Right kidney (tissue), 1 donor: ENCODE data around the gene RPL37.
A peak's percentile ranks its signal among the peaks of the same experiment; 100 is the strongest.
"Not testable (repeated sequence)": the region's sequence is repeated elsewhere in the genome, so short reads cannot be mapped to it uniquely, and the experiment has no call there.

Source experiments
- DNase-seq: peaks from one replicate; pipeline ENCODE4 v3.0.0-alpha.2; 2016

The RPL37 gene

GRCh38 chr5:40798012-40798800 lies 36.8 kb downstream of the RPL37 start, which contains the start of gene PRKAA1:
Gene PRKAA1, minus strand, starts transcription at chr5:40798374. Its CDS starts 185 bp downstream, at chr5:40798189.
- DNase-seq: peak; percentile 94

- DNase-seq: peak; percentile 80
Observed at GRCh38 chr5:40797273-40798011, 37.6 kb downstream of the RPL37 start.

- no peak for DNase-seq
Observed at GRCh38 chr5:40796487-40796889, 38.5 kb downstream of the RPL37 start.

GRCh38 chr5:40794877-40795276 lies 40.1 kb downstream of the RPL37 start:
- not testable (repeated sequence) for DNase-seq

- DNase-seq: not testable (repeated sequence)
Observed at GRCh38 chr5:40794340-40794739, 40.7 kb downstream of the RPL37 start.

- not testable (repeated sequence) for DNase-seq
Observed at GRCh38 chr5:40792691-40793090, 42.3 kb downstream of the RPL37 start.

GRCh38 chr5:40791715-40792139 lies 43.3 kb downstream of the RPL37 start:
- DNase-seq: no peak

GRCh38 chr5:40790947-40791593 lies 44.0 kb downstream of the RPL37 start:
- no peak for DNase-seq

GRCh38 chr5:40788941-40789340 lies 46.1 kb downstream of the RPL37 start:
- DNase-seq: not testable (repeated sequence)

- no peak for DNase-seq
Observed at GRCh38 chr5:40787986-40788385, 47.0 kb downstream of the RPL37 start.

- not testable (repeated sequence) for DNase-seq
Observed at GRCh38 chr5:40786664-40787063, 48.4 kb downstream of the RPL37 start.

- no peak for DNase-seq
Observed at GRCh38 chr5:40784916-40785315, 50.1 kb downstream of the RPL37 start.

GRCh38 chr5:40784027-40784653 lies 50.9 kb downstream of the RPL37 start:
- no peak for DNase-seq

- DNase-seq: no peak
Observed at GRCh38 chr5:40781843-40782409, 53.1 kb downstream of the RPL37 start.

GRCh38 chr5:40780858-40781257 lies 54.2 kb downstream of the RPL37 start:
- DNase-seq: no peak

GRCh38 chr5:40780199-40780598 lies 54.8 kb downstream of the RPL37 start:
- DNase-seq: no peak

- no peak for DNase-seq
Observed at GRCh38 chr5:40779561-40779960, 55.5 kb downstream of the RPL37 start.

GRCh38 chr5:40778133-40778532 lies 56.9 kb downstream of the RPL37 start:
- DNase-seq: no peak

- DNase-seq: no peak
Observed at GRCh38 chr5:40776658-40776977, 58.4 kb downstream of the RPL37 start.

- no peak for DNase-seq
Observed at GRCh38 chr5:40775846-40776657, 59.0 kb downstream of the RPL37 start.
